SIG-M5 treated with dmso at 0.1 percent for 504 hours (cell line): ENCODE results near the gene KRT2.

Experiments
- DNase-seq: peaks from one replicate; lab custom pipeline; 2025; ENCODE audit not compliant: unreplicated experiment; lab: John Stamatoyannopoulos, UW

KRT2 gene

DNA sequence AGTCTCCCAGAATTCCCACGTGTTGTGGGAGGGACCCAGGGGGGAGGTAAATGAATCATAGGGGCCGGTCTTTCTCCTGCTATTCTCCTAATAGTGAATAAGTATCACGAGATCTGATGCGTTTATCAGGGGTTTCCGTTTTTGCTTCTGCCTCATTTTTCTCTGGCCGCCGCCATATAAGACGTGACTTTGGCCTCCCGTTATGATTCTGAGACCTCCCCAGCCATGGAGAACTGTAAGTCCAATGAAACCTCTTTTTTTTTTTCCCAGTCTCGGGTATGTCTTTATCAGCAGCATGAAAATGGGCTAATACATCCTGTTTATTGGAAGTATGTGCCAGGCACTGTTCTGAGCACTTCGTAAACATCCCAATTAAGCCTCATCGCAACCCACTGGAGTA, 51.5 kb downstream of the KRT2 start:
- DNase-seq = no peak

DNA sequence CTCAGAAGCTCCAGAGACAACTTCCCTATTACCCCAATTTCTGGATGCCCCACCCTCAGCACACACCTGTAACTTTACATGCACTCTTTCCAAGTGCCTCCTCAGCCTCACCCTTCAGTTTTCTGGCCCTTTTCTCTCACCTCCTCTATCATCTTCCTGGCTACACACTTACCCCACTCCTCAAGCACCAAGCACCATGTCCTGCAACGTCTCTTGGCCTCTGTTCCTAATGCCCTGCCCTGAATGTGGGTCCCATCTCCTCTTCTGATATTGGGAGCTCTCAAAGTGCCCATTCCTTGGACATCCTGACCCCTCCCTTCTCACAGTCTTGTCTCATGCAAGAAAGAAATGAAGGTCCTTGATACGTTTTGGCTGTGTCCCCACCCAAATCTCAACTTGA, 51.9 kb downstream of the KRT2 start:
- no peak for DNase-seq

DNA sequence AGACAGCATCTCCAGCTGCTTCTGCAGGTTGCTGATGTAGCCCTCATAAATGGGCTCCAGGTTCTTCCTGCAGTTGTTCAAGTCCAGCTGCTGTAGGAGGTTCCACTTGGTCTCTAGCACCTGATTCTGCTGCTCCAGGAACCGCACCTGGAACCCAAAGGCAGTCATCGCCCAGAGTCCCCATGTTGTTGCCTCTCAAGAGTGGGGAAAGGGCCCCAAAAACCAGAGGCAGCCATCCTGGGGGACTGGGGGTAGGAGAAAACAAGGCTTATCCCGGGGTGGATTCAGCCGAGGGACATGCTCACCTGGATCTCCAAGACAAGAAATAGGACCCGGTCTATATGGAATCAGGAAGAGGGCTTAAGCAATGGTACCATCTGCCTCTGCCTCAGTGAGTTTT, 53.0 kb downstream of the KRT2 start:
- DNase-seq = no peak
